ENCODE data around the gene WNT9A.
"Not testable (repeated sequence)": the region's sequence is repeated elsewhere in the genome, so short reads cannot be mapped to it uniquely, and the experiment has no call there.

The WNT9A gene

GRCh38 chr1:227883641-227884301 lies 64.0 kb downstream of the WNT9A start:
- DNase-seq: no peak

GRCh38 chr1:227883073-227883520 lies 64.6 kb downstream of the WNT9A start:
- no peak for DNase-seq

DNA sequence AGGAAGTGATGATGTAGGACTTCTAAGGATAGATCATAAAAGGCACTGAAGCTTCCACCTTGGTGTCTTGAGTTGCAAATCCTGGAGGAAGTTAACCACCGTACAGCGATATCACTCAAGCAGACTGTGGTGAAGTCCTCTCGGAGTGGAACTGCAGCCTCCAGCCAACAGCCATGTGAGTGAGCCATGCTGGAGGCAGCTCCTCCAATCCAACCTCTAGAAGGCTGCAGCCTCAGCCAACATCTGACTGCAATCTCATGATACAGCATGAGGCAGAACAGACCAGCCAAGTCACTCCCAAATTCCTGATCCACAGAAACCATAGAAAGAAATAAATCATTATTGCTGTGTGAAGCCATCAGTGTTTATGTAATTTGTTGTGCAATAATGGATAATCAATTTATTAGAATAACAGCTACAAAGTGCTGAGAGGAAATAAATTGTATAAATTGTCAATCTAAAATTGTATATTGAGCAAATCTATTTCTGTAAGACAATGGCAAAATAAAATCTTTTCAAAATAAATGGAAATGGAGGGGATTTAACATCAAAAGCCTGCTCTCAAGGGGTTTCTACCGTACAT lies 67.3 kb downstream of the WNT9A start:
- DNase-seq: no peak

DNA sequence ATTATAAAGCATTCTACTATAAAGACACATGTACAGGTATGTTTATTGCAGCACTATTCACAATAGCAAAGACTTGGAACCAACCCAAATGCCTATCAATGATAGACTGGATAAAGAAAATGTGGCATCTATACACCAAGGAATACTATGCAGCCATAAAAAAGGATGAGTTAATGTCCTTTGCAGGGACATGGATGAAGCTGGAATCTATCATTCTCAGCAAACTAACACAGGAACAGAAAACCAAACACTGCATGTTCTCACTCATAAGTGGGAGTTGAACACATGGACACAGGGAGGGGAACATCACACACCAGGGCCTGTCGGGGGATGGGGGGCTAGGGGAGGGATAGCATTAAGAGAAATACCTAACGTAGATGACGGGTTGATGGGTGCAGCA lies 69.9 kb downstream of the WNT9A start:
- not testable (repeated sequence) for DNase-seq

GRCh38 chr1:227871892-227872291 lies 75.8 kb downstream of the WNT9A start:
- DNase-seq: not testable (repeated sequence)

DNA sequence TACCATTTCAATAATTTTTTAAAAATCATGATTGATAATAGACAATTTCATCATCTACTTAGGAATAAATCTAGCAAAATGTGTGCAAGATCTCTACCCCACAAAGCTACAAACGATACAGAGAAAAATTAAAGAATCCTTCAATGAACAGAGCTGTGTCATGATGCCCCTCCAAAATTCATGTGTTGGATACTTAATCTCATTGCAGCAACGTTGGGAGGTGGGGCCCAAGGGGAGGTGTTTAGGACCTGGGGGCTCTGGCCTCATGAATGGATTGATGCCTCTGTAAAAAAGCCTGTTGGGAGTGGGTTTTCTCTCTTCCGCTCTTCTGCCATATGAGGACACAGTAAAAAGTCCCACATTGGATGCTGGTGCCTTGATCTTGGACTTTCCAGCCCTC lies 77.4 kb downstream of the WNT9A start:
- DNase-seq: no peak

GRCh38 chr1:227869851-227870305 lies 77.9 kb downstream of the WNT9A start:
- DNase-seq: no peak

- no peak for DNase-seq
Observed at GRCh38 chr1:227869279-227869842, 78.4 kb downstream of the WNT9A start.

Data from NCI-H446 treated with DMSO at 0.1 percent for 48 hours (cell line).